ENCODE measurements around the gene DPH1. TPM values are rescaled to one million over a fixed set of nuclear protein-coding genes. Genes with fewer than 3 reads are reported as not detected.

The DPH1 gene
- total and polyA plus RNA-seq, 2 donors (not counting 1 experiment from before 2014, with no cell fraction given): 23.1 to 28.5 TPM

DNA sequence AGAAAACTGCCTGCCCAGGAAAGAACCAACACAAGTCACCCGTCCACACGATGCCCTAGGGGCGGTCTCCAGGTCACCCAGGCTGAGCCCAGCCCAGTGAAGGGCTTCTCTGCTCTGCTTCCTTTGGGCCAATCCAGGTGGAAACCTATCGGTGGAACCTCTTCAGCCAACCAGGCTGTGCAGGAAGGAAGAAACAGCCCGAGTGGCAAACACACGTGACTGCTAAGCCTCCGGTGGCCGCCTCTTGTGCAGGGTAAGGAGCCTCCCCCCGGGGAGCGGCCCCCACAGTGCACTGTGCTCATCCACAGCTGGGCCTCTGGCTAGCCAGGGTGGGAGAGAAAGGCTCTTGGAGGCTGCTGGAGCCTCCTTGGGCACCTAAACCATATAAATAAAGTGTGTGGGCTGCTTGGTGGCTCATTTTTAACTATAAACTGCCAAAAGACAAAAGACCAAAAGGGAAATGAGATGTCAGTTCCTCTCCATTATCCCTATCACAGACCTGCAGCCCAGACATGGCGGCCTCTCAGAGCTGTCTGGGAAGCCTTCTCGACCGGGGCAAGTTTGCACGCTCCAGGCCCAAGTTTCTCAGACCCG is 7.2 kb upstream of the DPH1 start:
- H3K27me3 ChIP-seq (ENCODE audit: control insufficient read depth, insufficient read depth, low read length): peaks cover 40% of the 10 kb centered on the region
- no peak overlapping the region for H3K9ac ChIP-seq (ENCODE audit: insufficient read depth, low read length)
- H3K4me1 ChIP-seq (ENCODE audit: control insufficient read depth, extremely low read depth, insufficient read depth, low read length): peaks cover 8% of the 10 kb centered on the region
- no peaks in the 10 kb centered on the region for H3K36me3 ChIP-seq (ENCODE audit: control insufficient read depth, insufficient read depth, low read length)
- DNase-seq (ENCODE audit: low read depth in 2 of 2): no peak
- no peak overlapping the region for H2AFZ ChIP-seq (ENCODE audit: low read length)
- H4K20me1 ChIP-seq (ENCODE audit: control insufficient read depth, extremely low read depth, insufficient read depth, low read length): no peaks in the 10 kb centered on the region
- no peaks in the 10 kb centered on the region for H3K9me3 ChIP-seq (ENCODE audit: control insufficient read depth, insufficient read depth, low read depth, low read length)
- no peak overlapping the region for H3K4me3 ChIP-seq (replicated peaks in 1 of 4; ENCODE audit: control extremely low read depth in 1 of 4, insufficient read depth in 1 of 4, low read depth in 3 of 4, low read length in 4 of 4)
- no peak for TF ChIP-seq EZH2 (IDR thresholded peaks at IDR 0.05; ENCODE audit: low read length, missing control alignments)
- TF ChIP-seq, protein P1, sequence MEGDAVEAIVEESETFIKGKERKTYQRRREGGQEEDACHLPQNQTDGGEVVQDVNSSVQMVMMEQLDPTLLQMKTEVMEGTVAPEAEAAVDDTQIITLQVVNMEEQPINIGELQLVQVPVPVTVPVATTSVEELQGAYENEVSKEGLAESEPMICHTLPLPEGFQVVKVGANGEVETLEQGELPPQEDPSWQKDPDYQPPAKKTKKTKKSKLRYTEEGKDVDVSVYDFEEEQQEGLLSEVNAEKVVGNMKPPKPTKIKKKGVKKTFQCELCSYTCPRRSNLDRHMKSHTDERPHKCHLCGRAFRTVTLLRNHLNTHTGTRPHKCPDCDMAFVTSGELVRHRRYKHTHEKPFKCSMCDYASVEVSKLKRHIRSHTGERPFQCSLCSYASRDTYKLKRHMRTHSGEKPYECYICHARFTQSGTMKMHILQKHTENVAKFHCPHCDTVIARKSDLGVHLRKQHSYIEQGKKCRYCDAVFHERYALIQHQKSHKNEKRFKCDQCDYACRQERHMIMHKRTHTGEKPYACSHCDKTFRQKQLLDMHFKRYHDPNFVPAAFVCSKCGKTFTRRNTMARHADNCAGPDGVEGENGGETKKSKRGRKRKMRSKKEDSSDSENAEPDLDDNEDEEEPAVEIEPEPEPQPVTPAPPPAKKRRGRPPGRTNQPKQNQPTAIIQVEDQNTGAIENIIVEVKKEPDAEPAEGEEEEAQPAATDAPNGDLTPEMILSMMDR (conservative IDR thresholded peaks at IDR 0.05 in 1 of 2, IDR thresholded peaks at IDR 0.05 in 1 of 2; ENCODE audit: low read depth in 1 of 2, low read length in 2 of 2): no peak
- no peaks in the 10 kb centered on the region for H3K79me2 ChIP-seq (ENCODE audit: control insufficient read depth, insufficient read depth, low read length)
- no peak overlapping the region for H3K4me2 ChIP-seq (ENCODE audit: extremely low read depth, insufficient read depth, low read length)
- no peak overlapping the region for H3K27ac ChIP-seq (ENCODE audit: insufficient read depth, low read length)

DNA sequence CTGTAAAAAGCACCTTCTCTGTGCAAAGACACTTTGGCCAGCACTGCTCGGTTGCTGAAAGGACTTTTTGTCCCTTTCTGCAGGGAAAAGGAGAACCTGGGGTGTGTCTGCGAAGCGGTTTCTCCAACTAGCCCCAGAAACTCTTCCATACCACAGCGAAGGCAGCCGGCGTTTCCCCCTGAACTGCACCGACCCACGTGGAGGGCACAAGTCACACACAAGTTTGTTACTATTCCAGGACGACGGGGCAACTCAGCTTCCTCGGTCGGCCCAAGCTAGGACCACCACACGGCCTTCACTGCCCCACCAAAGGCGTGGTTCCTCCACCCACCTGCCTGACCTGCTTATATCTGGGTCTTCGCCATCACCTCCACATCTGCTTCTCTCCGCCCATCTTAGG is 6.7 kb upstream of the DPH1 start:
- H3K9ac ChIP-seq (ENCODE audit: insufficient read depth, low read length): no peak overlapping the region
- no peak overlapping the region for H3K4me3 ChIP-seq (replicated peaks in 1 of 4; ENCODE audit: control extremely low read depth in 1 of 4, insufficient read depth in 1 of 4, low read depth in 3 of 4, low read length in 4 of 4)
- H4K20me1 ChIP-seq (ENCODE audit: control insufficient read depth, extremely low read depth, insufficient read depth, low read length): no peaks in the 10 kb centered on the region
- H2AFZ ChIP-seq (ENCODE audit: low read length): no peak overlapping the region
- DNase-seq (ENCODE audit: low read depth in 2 of 2): no peak
- H3K27me3 ChIP-seq (ENCODE audit: control insufficient read depth, insufficient read depth, low read length): peaks cover 36% of the 10 kb centered on the region
- no peaks in the 10 kb centered on the region for H3K9me3 ChIP-seq (ENCODE audit: control insufficient read depth, insufficient read depth, low read depth, low read length)
- TF ChIP-seq, protein P1 (conservative IDR thresholded peaks at IDR 0.05 in 1 of 2, IDR thresholded peaks at IDR 0.05 in 1 of 2; ENCODE audit: low read depth in 1 of 2, low read length in 2 of 2): no peak
- TF ChIP-seq EZH2 (IDR thresholded peaks at IDR 0.05; ENCODE audit: low read length, missing control alignments): no peak
- no peaks in the 10 kb centered on the region for H3K79me2 ChIP-seq (ENCODE audit: control insufficient read depth, insufficient read depth, low read length)
- no peak overlapping the region for H3K4me2 ChIP-seq (ENCODE audit: extremely low read depth, insufficient read depth, low read length)
- no peaks in the 10 kb centered on the region for H3K36me3 ChIP-seq (ENCODE audit: control insufficient read depth, insufficient read depth, low read length)
- no peak overlapping the region for H3K27ac ChIP-seq (ENCODE audit: insufficient read depth, low read length)
- peaks cover 9% of the 10 kb centered on the region for H3K4me1 ChIP-seq (ENCODE audit: control insufficient read depth, extremely low read depth, insufficient read depth, low read length)

DNA sequence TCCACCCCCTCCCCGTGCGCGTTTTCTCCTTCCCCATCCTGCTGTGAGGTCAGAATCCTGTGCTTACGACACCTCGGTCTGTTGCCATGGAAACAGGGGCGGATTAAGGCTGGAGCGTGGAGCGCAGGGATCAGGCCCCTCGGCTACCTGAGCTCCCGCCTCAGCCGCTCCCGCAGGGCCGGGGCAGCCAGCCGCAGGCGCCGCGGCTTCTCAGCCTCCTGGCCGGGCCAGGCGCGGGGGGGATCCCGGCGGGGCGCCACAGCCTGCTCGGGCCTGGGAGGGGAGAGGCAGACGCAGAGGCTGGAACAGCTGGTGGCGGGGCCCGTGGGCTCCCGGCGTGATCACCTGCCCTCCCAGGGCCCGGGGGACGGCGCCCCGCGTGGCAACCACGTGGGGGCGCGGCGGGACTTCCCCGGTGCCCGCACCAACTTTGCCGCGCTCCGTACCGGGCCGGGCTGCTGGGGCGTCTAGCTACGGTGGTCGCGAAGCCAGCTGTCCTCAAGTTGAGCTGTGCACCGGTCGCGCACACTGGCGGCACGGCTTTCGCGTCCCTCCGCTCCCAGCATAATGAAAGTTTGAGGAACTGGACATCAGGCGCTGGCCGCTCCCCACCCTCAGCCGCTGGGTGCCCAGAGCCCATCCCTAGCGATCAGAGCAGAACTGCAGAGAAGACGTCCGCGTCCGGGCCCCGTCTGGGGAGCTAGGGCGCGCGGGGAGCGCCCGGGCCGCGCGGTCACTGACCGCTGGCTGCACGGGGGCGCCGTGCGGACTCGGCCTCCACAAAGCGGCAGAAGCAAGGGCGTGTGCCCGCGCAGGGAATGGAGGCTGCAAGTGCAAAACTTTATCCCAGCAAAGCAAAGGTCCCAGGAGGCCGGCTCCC is 6.0 kb upstream of the DPH1 start:
- peak; percentile 33 to 60 for DNase-seq (ENCODE audit: low read depth in 2 of 2)
- Histone ChIP-seq H3K4me3 (replicated peaks in 1 of 4; ENCODE audit: control extremely low read depth in 1 of 4, insufficient read depth in 1 of 4, low read depth in 3 of 4, low read length in 4 of 4) (peak overlapping the region in 3 of 4 experiments; percentile 17 to 51 (median 19)), H3K27ac (ENCODE audit: insufficient read depth, low read length) (no peak overlapping the region), H3K79me2 (ENCODE audit: control insufficient read depth, insufficient read depth, low read length) (no peaks in the 10 kb centered on the region), H3K9ac (ENCODE audit: insufficient read depth, low read length) (no peak overlapping the region), H3K9me3 (ENCODE audit: control insufficient read depth, insufficient read depth, low read depth, low read length) (no peaks in the 10 kb centered on the region), H3K27me3 (ENCODE audit: control insufficient read depth, insufficient read depth, low read length) (peaks cover 30% of the 10 kb centered on the region), H3K4me1 (ENCODE audit: control insufficient read depth, extremely low read depth, insufficient read depth, low read length) (peaks cover 11% of the 10 kb centered on the region), H2AFZ (ENCODE audit: low read length) (no peak overlapping the region), H3K4me2 (ENCODE audit: extremely low read depth, insufficient read depth, low read length) (peak overlapping the region; percentile 68), H4K20me1 (ENCODE audit: control insufficient read depth, extremely low read depth, insufficient read depth, low read length) (no peaks in the 10 kb centered on the region), H3K36me3 (ENCODE audit: control insufficient read depth, insufficient read depth, low read length) (no peaks in the 10 kb centered on the region)
- TF ChIP-seq, protein P1 (conservative IDR thresholded peaks at IDR 0.05 in 1 of 2, IDR thresholded peaks at IDR 0.05 in 1 of 2; ENCODE audit: low read depth in 1 of 2, low read length in 2 of 2): no peak
- peak; percentile 98 for TF ChIP-seq EZH2 (IDR thresholded peaks at IDR 0.05; ENCODE audit: low read length, missing control alignments)

Data from fibroblast of lung (primary cell).